ENCODE measurements around the gene FILIP1L. TPM values are rescaled to one million over a fixed set of nuclear protein-coding genes. Genes with fewer than 3 reads are reported as not detected.

The FILIP1L gene
- total RNA-seq, 2 donors from 2014 or later = 0.35 to 0.50 TPM

- Mint-ChIP-seq H3K4me3 (no peak overlapping the region), H3K9me3 (no peaks in the 10 kb centered on the region), H3K36me3 (ENCODE audit: low read depth) (no peaks in the 10 kb centered on the region), H3K4me1 (peaks cover 13% of the 10 kb centered on the region), H3K27ac (no peak overlapping the region), H3K27me3 (no peaks in the 10 kb centered on the region)
- no peak for ATAC-seq (replicated peaks)
Observed at GRCh38 chr3:99892332-99892731, 222.0 kb downstream of the FILIP1L start.

GRCh38 chr3:99891610-99892285 lies 222.6 kb downstream of the FILIP1L start:
- Mint-ChIP-seq H3K27ac (no peak overlapping the region), H3K9me3 (no peaks in the 10 kb centered on the region), H3K36me3 (ENCODE audit: low read depth) (no peaks in the 10 kb centered on the region), H3K4me1 (peaks cover 13% of the 10 kb centered on the region), H3K27me3 (no peaks in the 10 kb centered on the region), H3K4me3 (no peak overlapping the region)
- no peak for ATAC-seq (replicated peaks)

GRCh38 chr3:99885851-99886250 lies 228.4 kb downstream of the FILIP1L start:
- ATAC-seq (replicated peaks) = no peak
- Mint-ChIP-seq H3K36me3 (ENCODE audit: low read depth) (no peaks in the 10 kb centered on the region), H3K27me3 (no peaks in the 10 kb centered on the region), H3K4me3 (no peak overlapping the region), H3K9me3 (no peaks in the 10 kb centered on the region), H3K27ac (no peak overlapping the region), H3K4me1 (peaks cover 16% of the 10 kb centered on the region)

DNA sequence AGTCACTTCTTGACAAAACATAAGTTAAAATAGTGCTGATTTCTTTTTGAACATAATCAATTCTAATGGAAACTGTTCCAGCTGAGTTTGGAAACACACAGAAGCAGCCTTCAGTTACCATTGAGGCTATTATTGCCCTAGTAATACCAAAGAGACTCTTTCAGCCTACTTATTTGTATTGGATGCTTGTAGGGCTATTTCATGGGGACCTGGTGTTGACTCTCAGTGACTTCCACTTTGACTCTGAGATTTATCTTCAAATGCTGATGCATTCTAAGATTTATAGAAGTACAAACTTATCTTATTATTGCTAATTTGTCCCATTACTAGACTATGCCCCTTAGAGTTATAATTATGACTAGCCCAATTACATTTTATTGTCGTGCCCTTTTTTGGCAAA lies 229.2 kb downstream of the FILIP1L start:
- Mint-ChIP-seq H3K4me3 (no peak overlapping the region), H3K27ac (no peak overlapping the region), H3K27me3 (no peaks in the 10 kb centered on the region), H3K9me3 (no peaks in the 10 kb centered on the region), H3K4me1 (peaks cover 16% of the 10 kb centered on the region), H3K36me3 (ENCODE audit: low read depth) (no peaks in the 10 kb centered on the region)
- ATAC-seq (replicated peaks) = no peak

DNA sequence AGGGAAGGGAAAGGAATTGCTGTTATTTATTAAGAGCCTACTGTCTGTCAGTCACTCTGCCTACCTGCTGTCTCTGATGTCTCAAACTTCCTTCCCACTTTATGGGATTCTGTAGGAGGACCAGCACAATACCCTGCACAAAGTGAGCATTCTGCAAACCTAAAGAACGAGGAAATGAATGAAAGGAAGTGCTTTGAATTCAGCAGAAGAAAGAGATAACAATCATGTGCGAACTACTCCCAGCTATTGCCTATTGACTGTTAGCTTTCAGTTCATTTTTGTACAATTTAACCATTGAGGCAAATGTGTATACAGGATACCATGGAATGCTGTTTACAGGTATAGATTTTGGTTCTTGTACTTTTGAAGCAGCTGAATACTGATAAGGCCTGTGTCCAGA lies 229.8 kb downstream of the FILIP1L start:
- no peaks in the 10 kb centered on the region for H3K36me3 Mint-ChIP-seq (ENCODE audit: low read depth)

GRCh38 chr3:99883693-99884092 lies 230.6 kb downstream of the FILIP1L start:
- Mint-ChIP-seq H3K4me3 (no peak overlapping the region), H3K36me3 (ENCODE audit: low read depth) (no peaks in the 10 kb centered on the region), H3K9me3 (no peaks in the 10 kb centered on the region), H3K27me3 (no peaks in the 10 kb centered on the region), H3K27ac (no peak overlapping the region), H3K4me1 (peaks cover 16% of the 10 kb centered on the region)
- no peak for ATAC-seq (replicated peaks)

More for the DNA sequence above, 229.8 kb downstream of the FILIP1L start:
- Mint-ChIP-seq H3K9me3 (no peaks in the 10 kb centered on the region), H3K27ac (peak overlapping the region; percentile 0), H3K27me3 (no peaks in the 10 kb centered on the region), H3K4me3 (no peak overlapping the region), H3K4me1 (peaks cover 16% of the 10 kb centered on the region)
- no peak for ATAC-seq (replicated peaks)

GRCh38 chr3:99883138-99883461 lies 231.2 kb downstream of the FILIP1L start:
- H3K4me3 Mint-ChIP-seq = no peak overlapping the region
- no peak for ATAC-seq (replicated peaks)
- H3K36me3 Mint-ChIP-seq (ENCODE audit: low read depth) = no peaks in the 10 kb centered on the region
- H3K27ac Mint-ChIP-seq = no peak overlapping the region
- no peaks in the 10 kb centered on the region for H3K27me3 Mint-ChIP-seq
- H3K9me3 Mint-ChIP-seq = no peaks in the 10 kb centered on the region
- peaks cover 18% of the 10 kb centered on the region for H3K4me1 Mint-ChIP-seq

GRCh38 chr3:99882436-99883137 lies 231.7 kb downstream of the FILIP1L start:
- Mint-ChIP-seq H3K36me3 (ENCODE audit: low read depth) (no peaks in the 10 kb centered on the region), H3K4me1 (peaks cover 23% of the 10 kb centered on the region), H3K9me3 (no peaks in the 10 kb centered on the region), H3K4me3 (no peak overlapping the region), H3K27me3 (no peaks in the 10 kb centered on the region), H3K27ac (no peak overlapping the region)
- ATAC-seq (replicated peaks) = no peak

DNA sequence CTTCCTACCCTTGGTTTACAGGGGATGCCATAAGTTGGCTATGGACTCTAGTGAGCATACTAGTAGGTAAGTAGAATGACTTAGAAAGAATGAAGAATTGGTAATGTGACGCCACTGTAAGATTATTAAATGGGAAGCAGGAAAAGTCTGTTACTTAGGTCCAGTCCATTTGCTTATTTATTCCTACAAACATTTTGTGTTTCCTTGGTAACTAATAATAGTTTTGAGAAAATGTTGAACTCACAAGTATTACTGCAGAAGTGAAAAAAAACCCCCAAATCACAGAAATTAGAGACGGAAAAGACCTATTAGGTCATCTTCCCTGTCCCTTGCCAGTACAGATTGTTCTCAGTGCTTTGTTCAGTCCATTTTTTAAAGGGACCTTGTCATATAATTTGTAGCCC lies 233.2 kb downstream of the FILIP1L start:
- peaks cover 22% of the 10 kb centered on the region for H3K4me1 Mint-ChIP-seq
- H3K4me3 Mint-ChIP-seq = no peak overlapping the region
- no peaks in the 10 kb centered on the region for H3K36me3 Mint-ChIP-seq (ENCODE audit: low read depth)
- no peaks in the 10 kb centered on the region for H3K27me3 Mint-ChIP-seq
- H3K9me3 Mint-ChIP-seq = no peaks in the 10 kb centered on the region
- H3K27ac Mint-ChIP-seq = no peak overlapping the region
- ATAC-seq (replicated peaks) = no peak

GRCh38 chr3:99879275-99879674 lies 235.0 kb downstream of the FILIP1L start:
- Mint-ChIP-seq H3K36me3 (ENCODE audit: low read depth) (no peaks in the 10 kb centered on the region), H3K9me3 (no peaks in the 10 kb centered on the region), H3K4me3 (no peak overlapping the region), H3K4me1 (peaks cover 14% of the 10 kb centered on the region), H3K27me3 (no peaks in the 10 kb centered on the region), H3K27ac (peak overlapping the region; percentile 22)
- ATAC-seq (replicated peaks) = no peak

- Mint-ChIP-seq H3K9me3 (no peaks in the 10 kb centered on the region), H3K4me3 (no peak overlapping the region), H3K36me3 (ENCODE audit: low read depth) (no peaks in the 10 kb centered on the region), H3K4me1 (peaks cover 6% of the 10 kb centered on the region), H3K27me3 (no peaks in the 10 kb centered on the region), H3K27ac (no peak overlapping the region)
- peak; percentile 69 for ATAC-seq (replicated peaks)
Observed at GRCh38 chr3:99878005-99878404, 236.3 kb downstream of the FILIP1L start.

GRCh38 chr3:99877031-99877579 lies 237.2 kb downstream of the FILIP1L start:
- Mint-ChIP-seq H3K9me3 (no peaks in the 10 kb centered on the region), H3K4me1 (peaks cover 12% of the 10 kb centered on the region), H3K27me3 (no peaks in the 10 kb centered on the region), H3K27ac (no peak overlapping the region), H3K4me3 (no peak overlapping the region), H3K36me3 (ENCODE audit: low read depth) (no peaks in the 10 kb centered on the region)
- no peak for ATAC-seq (replicated peaks)

GRCh38 chr3:99875929-99876841 lies 238.1 kb downstream of the FILIP1L start:
- Mint-ChIP-seq H3K27me3 (no peaks in the 10 kb centered on the region), H3K4me3 (peak overlapping the region; percentile 70), H3K4me1 (peaks cover 12% of the 10 kb centered on the region), H3K27ac (no peak overlapping the region), H3K36me3 (ENCODE audit: low read depth) (no peaks in the 10 kb centered on the region), H3K9me3 (no peaks in the 10 kb centered on the region)
- peak; percentile 90 for ATAC-seq (replicated peaks)

- Mint-ChIP-seq H3K4me1 (peaks cover 12% of the 10 kb centered on the region), H3K9me3 (no peaks in the 10 kb centered on the region), H3K36me3 (ENCODE audit: low read depth) (no peaks in the 10 kb centered on the region), H3K27me3 (no peaks in the 10 kb centered on the region), H3K4me3 (peak overlapping the region; percentile 70), H3K27ac (peak overlapping the region; percentile 9)
- ATAC-seq (replicated peaks) = no peak
Observed at GRCh38 chr3:99875581-99875928, 238.7 kb downstream of the FILIP1L start.

Data from activated T-helper 17 cell treated with anti-CD3 and anti-CD28 coated beads, Interleukin-2, amount 50 U/mL, for 72 hours (primary cell).